NCI-H1417 (cell line): Measurements from ENCODE around the gene TMEM156.
"Not testable (repeated sequence)": the region's sequence is repeated elsewhere in the genome, so short reads cannot be mapped to it uniquely, and the experiment has no call there.

ENCODE experiments used
- DNase-seq, 3 experiments: peaks; one replicate each; lab custom pipeline; 2025; lab: John Stamatoyannopoulos, UW

The TMEM156 gene

DNA sequence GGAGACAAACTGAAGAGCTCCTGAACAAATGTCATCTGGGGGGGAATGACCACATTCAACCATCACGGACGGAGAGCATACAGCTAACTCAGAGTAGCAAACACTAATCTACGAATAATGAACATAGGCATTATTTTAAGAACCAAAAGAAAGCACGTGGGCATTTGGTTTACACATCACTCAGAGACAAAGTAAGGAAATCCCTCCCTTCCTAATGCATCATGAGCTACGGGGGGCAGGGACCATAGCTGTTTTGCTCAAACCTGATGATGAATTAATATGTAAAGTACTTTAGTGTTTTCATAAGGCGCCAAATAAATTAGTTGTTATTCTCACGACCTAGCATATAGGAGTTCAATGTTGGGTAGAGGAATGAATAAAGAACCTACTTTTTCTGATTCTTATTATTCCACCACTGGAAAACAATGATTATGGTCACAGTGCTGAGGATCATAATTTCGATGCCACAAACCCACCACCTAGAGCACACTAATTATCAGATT, 11.7 kb upstream of the TMEM156 start:
- peak in 2 of 3 experiments; percentile 31 to 68 for DNase-seq

DNA sequence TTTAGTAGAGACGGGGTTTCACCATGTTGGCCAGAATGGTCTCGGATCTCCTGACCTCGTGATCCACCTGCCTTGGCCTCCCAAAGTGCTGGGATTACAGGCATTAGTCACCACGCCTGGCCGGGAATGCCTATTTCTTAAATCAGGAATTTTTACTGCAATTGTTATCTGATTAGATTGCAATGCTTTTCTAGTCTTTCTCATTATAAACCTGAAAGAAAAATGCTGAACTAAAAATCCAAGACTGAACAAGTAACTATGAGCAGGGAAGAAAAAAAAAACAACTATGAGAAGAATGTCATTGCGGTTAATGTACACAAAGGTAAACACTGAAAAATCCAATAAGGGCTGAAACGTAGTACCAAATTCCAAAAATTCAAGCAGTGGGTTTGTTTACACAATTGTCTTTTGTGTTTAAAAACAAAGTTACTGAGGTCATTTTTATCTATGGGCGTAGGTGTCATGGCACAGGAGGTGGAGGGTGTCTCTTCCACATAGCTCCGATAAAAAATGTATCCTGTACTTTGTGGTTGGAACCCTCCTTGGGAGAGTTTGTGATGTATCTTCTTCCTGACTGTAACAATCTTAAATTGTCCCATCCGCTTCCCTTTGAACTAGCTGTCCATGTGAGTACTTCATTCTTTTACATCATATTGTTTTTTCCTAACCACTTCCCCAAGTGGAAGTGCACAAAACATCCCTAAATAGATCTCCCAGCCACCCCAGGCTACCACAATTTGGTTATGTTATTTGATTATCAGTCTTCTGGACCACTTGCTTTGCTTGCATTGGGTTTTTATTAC, 11.1 kb upstream of the TMEM156 start:
- no peak for DNase-seq

DNA sequence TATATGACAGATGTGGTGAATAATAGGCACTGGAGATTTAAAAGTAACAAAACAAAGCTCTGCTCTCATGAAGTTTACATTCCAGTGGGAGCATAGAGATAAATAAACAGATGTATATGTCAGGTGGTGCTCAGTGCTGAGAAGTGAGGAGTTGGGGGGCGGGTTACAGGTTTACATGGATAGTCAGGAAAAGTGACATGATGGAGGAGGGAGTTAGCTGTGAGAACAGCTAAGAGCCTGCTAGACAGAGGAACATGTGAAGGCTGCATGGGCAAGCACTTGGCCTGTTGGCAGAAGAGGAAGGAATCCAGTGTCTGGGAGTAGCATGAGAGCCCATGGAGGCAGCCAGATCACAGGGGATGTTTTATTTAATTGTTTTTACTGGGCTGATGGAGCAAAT, 10.2 kb upstream of the TMEM156 start:
- DNase-seq, result no peak

DNA sequence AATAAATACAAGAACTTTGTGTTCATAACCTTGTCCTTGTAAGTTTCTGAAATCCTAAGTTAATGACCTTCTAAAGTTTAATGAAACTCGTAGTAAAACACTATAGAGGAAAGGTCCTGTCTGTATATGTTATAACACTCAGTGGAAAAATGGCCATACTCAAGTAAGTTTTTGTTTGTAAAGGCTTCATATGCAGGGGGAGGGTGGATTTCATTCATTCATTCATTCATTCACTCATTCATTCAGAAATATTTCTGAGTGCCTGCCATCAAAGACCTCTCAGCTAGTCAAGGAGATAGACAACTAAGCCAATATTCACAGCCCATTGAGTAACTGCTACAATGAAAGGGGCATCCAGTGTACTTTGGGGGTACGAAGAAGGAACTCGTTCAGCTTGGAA, 6.9 kb upstream of the TMEM156 start:
- DNase-seq, result no peak

DNA sequence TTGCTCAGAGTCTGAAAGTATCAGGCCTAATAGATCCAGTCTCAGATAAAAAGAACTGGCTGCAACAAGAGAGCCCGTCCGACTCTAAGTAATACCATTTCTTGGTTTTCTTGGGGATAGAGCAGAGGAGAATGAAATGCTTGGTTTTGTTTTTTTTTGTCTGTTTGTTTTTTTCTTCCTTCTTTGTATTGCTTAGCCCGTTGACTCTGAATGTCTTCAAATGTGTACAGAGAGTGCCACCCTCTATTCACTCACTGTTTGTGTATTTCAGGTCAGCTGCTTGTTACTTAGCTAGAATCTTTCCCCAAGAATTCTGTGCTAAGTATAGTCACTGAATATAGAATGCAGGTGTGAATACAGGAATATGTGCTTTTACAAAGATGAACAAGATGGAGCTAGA, 5.7 kb upstream of the TMEM156 start:
- no peak for DNase-seq

DNA sequence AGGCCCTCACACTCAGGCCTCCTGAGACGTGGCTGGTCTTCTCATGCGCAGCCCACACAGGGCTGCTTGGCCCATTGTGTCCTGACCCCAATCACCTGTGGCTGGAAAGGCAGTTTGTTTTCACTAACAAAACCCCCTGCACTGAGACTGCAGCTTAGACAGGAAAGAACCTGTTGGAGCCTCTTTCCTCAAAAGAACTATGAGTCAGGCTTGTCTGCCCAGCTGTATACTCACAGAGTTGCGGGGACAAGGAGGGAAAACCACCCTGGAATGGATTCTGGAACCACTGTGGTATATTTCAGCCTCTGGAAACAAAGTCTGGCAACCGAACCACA, 5.2 kb upstream of the TMEM156 start:
- no peak for DNase-seq

DNA sequence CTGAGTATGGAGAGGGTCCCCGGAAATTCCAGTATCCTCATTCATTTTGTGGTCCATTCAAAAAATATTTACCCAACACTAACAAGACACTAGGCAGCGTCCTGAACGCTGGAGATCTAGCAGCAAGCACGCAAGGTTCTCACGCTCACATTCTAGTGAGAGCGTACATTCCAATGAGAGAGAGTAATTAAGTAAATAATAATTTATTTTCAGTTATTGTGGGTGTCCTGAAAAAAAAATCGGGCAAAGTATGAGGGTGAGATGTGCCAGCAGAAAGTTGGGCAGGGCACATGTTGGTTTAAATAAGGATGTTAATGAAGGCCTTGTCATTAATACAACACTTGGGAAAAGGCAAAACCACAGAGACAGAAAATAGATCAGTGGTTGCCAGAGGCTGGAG, 4.0 kb upstream of the TMEM156 start:
- no peak for DNase-seq

DNA sequence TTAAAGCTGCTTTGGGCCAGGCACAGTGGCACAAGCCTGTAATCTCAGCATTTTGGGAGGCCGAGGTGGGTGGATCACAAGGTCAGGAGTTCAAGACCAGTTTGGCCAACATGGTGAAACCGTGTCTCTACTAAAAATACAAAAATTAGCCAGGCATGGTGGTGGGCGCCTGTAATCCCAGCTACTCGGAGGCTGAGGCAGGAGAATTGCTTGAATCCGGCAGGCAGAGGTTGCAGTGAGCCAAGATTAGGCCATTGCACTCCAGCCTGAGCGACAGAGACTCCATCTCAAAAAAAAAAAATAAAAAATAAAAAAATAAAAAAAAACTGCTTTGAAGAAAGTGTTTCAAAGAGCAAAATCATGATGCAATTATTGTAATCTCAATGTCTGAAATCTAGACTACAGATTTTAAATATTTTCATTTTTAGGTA, 604 bp downstream of the TMEM156 start:
- not testable (repeated sequence) for DNase-seq

DNA sequence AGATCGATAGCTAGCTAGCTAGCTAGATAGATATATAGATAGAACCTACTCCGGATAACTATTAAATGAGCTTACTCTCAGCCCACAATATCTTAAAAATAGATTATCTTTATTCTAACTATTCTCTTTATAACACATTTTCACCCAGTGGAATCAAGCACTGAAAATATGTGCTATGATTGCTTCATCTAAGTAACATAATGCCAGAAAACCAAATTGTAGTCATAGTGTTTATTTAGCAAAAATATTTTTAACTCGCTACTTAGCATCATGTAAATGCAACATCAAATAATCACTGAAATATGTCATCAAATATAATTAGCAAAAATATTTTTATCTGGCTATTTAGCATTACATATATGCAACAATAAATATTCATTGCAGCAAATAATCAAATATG, 1.5 kb downstream of the TMEM156 start:
- no peak for DNase-seq

DNA sequence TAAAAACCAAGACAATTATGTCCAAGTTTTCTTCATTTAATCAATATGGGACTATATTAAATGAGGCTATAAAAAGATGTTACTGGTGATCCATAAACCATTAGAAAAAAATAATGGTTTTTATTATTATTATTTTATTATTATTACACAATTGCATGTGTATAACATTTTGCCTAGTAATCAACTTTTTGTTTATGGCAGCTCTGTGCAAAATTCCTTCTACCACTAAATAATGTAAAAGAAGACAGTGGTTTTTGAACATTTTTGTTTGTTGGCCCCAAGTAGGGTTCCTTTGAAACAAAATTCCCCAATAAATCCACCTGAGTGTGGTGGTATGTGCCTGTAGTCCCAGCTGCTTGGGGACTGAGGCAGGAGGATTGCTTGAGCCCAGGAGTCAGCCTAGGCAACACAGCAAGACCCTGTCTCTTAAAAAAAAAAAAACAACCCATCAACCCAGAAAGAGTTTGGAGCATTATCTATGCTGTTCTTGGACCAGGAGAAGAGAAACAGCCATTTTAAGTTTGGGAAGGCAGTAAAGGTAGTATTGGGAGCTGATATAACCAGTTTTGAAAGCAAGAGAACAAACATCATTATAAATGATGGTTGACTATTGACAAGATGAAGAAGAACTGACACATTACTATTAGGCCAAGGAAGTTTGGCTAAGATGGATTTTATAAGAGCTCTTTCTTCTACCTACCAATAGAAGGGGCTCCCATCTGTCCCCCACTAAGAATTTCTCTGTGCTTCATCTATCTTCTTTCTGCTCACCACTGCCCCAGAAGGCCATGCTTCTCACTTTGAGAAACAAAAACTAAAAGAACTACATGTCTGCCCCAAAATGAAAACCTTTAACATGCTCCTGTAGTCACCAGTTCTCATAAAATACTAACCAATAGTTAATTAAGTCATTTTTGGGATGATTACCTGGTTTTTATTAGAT, 2.2 kb downstream of the TMEM156 start:
- no peak for DNase-seq

DNA sequence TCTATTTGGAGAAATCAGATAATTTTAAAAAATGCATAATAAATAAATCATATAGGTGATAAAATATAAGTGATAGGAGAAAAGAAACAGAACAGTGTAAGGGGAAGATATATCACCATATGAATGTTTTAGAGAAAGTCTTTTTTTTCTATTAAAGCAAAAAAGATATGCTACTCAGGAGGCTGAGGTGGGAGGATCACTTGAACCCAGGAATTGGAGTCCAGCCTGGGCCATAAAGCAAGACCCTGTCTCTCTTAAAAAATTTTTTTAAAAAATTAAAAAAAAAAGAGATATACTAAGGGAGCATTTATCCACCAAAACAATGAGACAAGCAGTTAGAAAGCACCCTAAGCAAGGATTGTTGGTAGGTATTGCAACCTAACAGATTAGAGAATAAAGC, 6.1 kb downstream of the TMEM156 start:
- no peak for DNase-seq

DNA sequence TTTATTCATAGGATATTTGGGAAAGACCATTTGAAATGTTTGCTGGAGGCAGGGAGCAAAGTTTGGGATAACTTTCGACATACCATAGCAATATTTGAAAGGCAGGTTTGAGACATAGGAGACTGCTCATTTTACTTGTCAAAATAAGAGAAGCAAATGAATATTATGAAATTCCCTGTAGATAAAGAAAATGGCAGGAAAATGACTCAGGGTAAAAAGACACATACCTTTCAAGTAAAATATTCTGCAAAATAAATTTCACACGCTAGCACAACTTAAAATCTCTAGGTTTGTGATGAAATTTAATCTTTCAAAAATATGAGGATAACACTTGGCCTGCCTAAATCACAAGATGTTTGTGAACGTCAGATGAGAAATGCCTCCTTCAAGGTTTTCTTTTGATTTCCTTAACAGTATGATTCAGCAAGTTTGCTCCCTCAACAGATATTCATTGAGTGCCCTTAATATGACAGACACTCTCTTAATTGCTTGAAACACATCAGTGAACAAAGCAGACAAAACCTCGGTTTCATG, 6.6 kb downstream of the TMEM156 start:
- DNase-seq, result no peak

DNA sequence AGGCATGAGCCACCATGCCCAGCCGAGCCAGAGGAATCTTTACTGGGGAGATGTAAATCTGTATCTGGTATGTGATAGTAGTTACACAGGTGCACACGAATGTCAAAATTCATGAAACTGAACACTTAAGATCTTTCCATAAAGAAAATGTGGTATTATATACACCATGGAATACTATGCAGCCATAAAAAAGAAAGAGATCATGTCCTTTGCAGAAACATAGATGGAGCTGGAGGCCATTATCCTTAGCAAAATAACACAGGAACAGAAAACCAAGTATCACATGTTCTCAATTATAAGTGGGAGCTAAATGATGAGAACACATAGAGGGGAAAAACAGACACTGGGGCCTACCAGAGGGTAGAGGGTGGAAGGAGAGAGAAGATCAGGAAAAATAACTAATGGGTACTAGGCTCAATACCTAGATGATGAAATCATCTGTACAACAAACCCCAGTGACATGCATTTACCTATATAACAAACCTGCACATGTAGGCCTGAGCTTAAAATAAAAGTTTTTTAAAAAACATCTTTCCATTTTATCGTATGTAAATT, 7.8 kb downstream of the TMEM156 start:
- DNase-seq, result no peak

DNA sequence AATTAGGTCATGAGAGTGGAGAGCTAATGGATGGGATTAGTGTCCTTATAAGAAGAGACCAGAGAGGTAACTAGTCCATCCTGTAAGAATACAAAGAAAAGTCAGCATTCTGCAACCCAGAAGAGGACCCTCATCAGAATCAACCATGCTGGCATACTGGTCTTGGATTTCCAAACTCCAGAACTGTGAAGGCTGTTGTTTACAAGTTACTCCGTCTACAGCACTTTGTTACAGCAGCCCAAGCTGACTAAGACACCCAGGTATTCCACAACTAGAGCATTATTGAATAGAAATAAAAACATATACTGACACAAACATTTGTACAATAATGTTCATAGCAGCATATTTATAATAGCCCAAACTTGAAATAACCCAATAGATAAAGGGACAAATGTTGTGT, 9.2 kb downstream of the TMEM156 start:
- DNase-seq, result no peak

DNA sequence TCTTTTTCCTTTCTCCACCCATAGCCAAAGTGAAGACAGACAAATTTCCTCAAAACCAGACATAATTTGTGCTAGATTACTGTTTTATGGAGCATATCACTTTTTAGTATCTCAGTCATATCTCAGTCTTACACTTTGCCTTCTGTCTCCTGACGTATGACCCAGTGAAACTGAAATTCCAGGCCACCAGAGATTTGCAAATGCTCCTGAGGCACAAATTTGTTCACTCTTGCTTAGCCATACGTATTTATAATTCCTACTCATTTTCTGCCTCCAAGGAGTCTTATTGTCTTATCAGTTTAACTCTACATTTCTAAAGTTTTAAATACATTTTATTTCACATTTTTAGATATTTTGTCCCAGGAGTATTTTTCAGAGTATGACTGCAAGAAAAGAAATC, 10.0 kb downstream of the TMEM156 start:
- no peak for DNase-seq

DNA sequence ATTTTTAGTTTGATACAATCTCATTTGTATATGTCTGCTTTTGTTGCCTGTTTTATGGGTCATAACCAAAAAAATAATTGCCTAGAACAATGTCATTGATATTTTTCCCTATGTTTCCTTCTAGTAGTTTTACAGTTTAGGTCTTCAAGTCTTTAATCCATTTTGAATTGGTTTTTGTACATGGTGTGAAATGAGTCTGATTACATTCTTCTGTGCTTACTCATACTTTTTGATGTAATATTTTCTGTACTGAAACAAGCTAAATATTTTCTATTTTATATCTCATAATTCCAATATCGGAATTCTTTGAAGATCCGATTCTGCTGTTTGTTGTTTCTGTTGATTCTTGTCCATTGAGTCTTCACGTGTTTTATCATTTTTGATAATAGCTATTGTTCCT, 10.6 kb downstream of the TMEM156 start:
- DNase-seq, result no peak

DNA sequence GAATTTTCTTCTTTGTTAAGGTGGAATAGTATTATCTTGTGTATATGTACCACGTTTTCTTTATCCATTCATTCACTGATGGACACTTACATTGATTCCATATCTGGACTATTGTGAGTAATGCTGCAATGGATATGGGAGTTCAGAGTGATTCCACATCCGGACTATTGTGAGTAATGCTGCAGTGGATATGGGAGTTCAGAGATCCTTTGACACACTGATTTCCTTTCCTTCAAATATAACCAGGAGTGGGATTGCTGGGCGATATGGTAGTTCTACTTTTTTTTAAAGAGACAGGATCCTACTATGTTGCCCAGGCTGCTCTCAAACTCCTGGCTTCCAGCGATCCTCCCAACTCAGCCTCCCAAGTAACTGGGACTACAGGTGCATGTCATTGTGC, 12.1 kb downstream of the TMEM156 start:
- DNase-seq, result no peak

DNA sequence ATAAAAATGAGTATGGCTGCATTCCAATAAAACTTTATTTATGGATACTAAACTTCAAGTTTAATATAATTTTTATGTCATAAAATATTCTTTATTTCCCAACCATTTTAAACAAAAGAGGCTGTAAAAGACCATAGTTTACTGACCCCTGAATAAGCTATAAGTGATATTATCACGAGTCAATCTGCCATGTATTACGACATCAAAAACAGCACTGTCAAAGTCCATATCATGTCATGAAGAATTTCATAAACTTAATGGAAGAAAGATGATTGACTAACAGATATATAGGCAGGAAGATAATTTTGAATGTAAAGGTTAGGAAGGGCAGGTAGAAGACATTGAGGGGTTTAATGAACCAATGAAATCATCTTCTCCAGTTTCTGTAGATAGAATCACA, 18.2 kb downstream of the TMEM156 start:
- DNase-seq, result no peak

DNA sequence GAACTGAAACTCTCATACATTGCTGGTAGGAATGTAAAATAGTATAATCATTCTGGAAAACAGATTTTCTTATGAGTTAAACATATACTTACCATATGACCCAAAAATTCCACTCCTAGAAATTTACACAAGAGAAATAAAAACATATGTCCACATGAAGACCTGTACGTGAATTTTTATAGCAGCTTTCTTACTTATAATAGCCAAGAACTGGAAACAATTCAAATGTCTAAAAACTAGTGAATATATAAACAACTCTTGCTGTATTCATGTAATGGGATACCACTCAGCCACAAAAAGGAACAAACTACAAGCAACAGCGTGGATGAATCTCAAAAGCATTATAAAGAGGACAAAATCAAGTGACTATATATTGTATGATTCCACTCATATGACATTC, 27.5 kb downstream of the TMEM156 start:
- DNase-seq, result no peak

DNA sequence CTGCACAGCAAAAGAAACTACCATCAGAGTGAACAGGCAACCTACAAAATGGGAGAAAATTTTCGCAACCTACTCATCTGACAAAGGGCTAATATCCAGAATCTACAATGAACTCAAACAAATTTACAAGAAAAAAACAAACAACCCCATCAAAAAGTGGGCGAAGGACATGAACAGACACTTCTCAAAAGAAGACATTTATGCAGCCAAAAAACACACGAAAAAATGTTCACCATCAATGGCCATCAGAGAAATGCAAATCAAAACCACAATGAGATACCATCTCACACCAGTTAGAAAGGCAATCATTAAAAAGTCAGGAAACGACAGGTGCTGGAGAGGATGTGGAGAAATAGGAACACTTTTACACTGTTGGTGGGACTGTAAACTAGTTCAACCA, 30.2 kb downstream of the TMEM156 start:
- not testable (repeated sequence) for DNase-seq

DNA sequence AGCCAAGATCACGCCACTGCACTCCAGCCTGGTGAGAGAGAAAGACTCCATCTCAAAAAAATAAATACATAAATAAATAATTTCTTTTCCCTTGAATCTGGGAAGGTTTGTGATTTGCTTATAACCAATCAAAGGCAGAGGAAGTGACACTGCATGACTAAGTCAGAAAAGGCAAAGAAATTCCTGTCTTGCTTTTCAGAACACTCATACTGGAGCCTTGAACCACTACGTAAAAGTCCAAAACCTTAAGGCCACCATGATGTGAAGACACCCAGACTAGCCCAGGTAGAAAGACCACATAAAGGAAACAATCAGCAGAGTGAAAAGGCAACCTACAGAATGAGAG, 36.6 kb downstream of the TMEM156 start:
- no peak for DNase-seq

DNA sequence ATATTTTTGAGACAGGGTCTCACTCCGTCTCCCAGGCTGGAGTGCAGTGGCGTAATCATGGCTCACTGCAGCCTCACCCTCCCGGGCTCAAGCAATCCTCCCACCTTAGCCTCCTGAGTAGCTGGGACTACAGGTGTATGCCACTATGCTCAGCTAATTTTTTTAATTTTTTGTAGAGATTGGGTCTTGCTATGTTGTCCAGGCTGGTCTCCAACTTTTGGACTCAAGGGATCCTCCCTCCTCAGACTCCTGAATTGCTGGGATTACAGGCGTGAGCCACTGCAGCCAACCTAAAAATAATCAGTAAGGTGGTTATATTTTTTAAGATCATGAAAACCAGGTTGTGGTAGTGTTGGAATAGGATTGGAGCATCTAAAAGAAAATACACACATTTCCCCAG, 38.1 kb downstream of the TMEM156 start:
- no peak for DNase-seq

DNA sequence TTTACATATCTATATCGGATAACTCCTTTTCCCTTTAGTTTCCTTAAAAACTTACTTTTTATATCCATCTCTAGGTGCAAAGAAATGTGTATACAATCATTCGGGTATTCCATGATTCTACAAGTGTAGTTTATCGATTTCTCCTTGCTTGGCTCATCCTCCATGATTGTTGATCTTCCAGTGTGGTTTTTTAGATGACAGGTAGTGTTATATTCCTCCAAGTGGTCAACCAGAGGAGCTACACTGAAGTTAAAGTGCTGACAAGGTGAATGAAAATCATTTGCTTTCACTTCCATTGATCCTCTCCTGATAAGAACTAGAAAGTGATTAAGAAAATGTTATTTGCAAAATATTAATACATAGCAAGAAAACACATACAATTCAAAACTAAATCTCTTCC, 38.5 kb downstream of the TMEM156 start:
- DNase-seq, result no peak
